GM18526 (cell line): ENCODE measurements around the gene LRRC1.

ENCODE experiments used
- POLR2A ChIP-seq: IDR thresholded peaks from 3 replicates; pipeline ENCODE4 v1.6.1; 2011; ENCODE audit not compliant: insufficient read length; ENCODE audit errors: extremely low read depth

LRRC1 gene

GRCh38 chr6:53956804-53957203 is 162.0 kb downstream of the LRRC1 start:
- no peak for TF ChIP-seq POLR2A

GRCh38 chr6:53959717-53960116 is 164.9 kb downstream of the LRRC1 start:
- TF ChIP-seq POLR2A, result no peak

- no peak for TF ChIP-seq POLR2A
Measured at GRCh38 chr6:53960311-53960710, 165.5 kb downstream of the LRRC1 start.

GRCh38 chr6:53961679-53962370 is 167.0 kb downstream of the LRRC1 start:
- TF ChIP-seq POLR2A, result no peak

- TF ChIP-seq POLR2A, result no peak
Measured at GRCh38 chr6:53962646-53963045, 167.8 kb downstream of the LRRC1 start.

- TF ChIP-seq POLR2A, result no peak
Measured at GRCh38 chr6:53967415-53967814, 172.6 kb downstream of the LRRC1 start.
